Measurements from ENCODE around the gene RAB3GAP2.
"Not testable (repeated sequence)": the region's sequence is repeated elsewhere in the genome, so short reads cannot be mapped to it uniquely, and the experiment has no call there.

The RAB3GAP2 gene

DNA sequence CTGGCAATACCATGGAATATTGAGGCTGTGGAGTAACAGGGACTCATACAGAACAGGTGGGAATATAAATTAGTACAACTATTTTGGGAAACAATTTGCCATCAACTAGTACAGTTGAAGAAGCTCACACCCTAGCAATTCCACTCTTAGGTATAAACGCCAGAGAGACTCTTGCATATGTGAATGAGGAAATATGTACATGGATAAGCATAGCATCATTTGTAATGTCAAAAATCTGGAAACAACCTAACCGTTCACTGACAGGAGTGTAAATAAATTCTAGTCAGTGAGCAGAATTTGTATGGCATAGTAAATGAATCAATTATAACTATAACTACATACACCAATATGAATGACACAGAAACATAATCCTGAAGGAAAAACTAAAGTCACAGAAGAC is 83.7 kb downstream of the RAB3GAP2 start:
- DNase-seq = no peak

DNA sequence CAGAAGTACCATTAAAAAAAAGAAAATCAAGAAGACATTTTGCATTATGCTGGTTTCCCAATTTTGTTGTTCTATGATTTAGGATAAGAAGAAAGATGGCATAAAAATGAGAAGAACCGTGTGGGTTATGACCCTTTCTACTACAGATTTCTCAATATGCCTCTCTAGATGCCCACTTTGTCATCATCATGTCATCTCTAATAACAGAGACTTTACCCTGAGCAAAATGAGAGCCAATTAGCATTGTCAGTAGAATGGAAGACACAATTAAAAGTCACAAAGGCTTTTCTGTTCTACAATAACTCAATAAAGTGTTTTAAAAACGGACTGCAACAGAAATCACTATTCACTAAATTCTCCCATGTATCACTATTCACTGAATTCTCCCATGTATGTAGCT is 85.5 kb downstream of the RAB3GAP2 start:
- DNase-seq = no peak

DNA sequence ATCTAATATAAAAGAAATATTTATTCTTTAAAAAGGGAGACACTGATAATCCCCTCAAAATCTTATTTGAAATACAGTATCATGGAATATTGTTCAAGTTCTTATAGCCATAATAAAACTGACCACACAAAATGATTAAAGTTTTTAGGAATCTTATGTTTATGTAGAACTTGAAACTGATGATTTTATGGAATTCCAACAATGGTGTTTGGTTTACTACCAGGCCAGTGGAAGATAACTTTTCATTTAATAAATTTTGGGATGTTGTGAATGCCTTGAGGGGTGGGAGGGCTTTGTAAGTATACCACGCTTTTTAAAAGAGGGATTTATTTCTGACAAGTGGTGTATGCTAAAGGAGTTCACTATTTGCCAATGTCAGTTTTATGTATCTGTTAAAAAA is 87.7 kb downstream of the RAB3GAP2 start:
- DNase-seq = no peak

DNA sequence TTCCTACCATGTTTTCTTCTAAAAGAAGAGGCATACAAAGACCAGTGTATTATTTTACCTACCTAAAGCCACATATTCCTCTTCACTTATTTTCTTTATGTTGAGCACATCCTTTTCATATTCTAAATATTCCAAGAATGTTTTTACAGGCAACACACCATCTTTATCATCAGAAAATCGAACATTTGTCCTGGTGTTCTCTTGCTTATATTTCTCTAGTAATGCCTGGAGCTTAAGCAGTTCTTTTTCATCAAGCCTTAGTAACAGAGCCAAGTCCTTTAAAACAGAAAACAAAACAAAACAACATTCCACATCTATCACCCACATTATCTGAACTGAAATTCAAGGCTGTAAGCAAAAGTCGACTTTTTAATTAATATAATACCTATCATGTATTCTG is 89.6 kb downstream of the RAB3GAP2 start:
- no peak for DNase-seq

DNA sequence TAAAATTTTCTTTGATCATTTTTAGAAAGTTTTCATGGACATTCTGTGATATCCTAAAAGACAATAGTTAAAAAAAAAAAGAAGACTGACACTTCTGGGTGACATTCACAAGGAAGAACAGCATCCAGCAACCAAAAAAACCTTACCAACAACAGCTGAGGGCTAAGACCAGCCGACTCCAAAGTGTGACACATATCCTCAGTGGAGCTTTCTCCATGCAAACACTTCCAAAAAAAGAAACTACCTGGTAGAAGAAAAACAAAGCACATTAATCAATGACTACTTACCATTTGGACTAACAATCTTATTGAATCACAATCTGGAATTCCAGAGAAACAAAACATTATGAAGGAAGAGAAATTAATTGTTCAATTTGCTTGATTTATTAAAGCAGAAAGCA is 90.1 kb downstream of the RAB3GAP2 start:
- no peak for DNase-seq

DNA sequence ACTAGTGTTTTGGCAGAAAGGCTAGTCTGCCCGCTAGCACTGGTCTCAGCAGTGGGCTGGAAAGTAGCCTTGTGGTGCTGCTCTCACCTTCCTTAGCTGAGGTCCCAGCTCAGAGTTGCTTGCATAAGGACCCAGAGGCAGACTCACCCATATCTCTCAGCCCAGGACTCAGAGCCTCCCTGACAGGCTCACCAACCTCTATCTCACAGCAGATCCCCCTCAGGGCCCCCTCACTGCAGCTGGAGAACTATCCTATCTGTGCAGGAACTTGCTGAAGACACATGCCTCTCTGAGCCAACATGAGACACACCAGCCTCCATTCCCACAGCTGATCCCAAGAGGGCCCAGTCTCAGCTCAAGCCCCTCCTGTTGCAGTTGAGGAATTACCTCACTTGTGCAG is 95.7 kb downstream of the RAB3GAP2 start:
- no peak for DNase-seq

DNA sequence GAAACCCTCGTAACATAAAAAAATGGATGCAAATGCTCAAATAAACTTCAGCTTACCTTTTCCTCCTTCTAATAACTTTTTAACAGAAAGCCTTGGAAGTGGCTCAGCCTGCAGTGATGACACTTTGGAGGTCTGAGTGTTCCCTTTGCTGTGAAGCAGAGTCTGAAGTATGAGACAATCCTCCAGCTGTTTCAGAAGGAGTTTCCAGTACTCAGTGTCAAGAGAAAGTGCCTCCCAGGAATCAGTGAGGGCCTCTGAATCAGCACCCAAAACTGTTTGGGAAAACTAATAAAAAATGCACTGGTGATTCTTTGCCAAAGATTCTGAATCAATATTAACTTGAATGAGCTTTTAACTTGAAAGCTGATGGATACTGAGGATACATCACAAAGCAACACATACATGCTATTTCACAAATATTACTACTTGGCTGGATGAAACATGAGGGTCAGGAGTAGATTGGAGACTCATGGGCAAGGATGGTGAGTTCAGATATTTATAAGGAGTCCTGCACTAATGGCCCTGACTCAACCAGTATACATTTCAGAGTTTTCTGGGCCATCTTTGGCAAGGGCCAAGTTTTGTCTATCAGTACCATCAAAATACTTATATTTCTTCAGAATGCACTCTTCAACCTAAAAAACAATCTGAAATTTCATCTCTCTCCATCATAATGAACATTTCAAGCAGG is 101.3 kb downstream of the RAB3GAP2 start:
- DNase-seq = no peak

DNA sequence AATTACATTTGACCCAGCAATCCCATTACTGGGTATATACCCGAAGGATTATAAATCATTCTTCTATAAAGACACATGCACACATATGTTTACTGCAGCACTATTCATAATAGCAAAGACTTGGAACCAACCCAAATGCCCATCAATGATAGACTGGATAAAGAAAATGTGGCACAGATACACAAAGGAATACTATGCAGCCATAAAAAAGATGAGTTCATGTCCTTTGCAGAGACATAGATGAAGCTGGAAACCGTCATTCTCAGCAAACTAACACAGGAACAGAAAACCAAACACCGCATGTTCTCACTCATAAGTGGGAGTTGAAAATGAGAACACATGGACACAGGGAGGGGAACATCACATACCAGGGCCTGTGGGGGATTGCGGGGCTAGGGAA is 102.4 kb downstream of the RAB3GAP2 start:
- not testable (repeated sequence) for DNase-seq

DNA sequence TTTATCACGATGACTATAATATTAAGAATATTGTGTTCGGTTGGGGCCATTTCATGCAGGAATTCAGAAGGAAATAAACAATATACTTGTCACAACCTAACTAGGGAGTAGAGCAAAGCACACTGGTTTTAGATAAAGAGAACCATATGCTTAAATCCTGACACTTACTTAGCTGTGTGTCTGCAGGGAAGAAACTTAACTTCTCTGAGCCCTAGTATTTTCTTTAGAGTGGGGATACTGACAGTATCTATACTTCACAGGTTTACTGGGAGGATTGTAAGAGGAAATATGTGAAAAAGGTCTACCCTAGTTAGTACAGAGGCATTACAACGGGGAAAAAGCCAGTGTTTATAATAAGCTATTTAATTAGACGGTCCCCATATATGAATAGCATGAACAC is 105.4 kb downstream of the RAB3GAP2 start:
- DNase-seq = no peak

DNA sequence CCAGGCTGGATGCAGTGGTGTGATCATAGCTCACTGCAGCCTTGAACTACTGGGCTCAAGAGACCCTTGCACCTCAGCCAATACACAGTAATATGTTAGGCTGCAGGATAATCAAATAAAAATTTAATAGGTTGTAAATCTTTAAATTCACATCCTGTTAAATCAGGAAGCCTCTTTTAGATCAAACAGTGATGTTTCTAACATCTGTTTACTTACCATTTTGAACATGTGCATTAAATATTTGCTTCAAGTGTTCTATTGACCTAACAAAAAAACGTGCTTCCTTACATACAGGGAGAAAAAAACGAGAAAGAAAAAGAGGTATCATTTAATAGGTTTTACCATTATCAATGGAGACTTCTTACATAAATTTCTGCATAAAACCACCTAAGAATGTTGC is 107.7 kb downstream of the RAB3GAP2 start:
- no peak for DNase-seq

DNA sequence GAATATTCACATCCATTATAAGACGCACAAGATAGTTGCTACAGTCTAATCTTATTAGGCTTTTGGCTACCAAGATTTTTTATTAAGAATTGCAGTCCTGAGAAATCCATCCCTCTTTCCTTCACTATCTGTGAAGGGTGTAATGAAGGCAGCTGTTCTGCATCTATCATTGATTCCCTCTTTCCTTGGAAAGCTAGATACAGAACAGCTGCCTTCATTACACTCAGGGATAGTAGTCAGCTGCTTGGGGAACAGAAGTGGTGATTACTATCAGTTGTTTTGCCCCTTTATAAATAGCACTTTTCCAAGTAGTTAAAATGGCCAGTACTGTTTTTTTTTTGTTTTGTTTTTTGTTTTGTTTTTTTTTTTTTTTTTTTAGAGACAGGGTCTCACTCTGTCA is 108.1 kb downstream of the RAB3GAP2 start:
- DNase-seq = no peak

DNA sequence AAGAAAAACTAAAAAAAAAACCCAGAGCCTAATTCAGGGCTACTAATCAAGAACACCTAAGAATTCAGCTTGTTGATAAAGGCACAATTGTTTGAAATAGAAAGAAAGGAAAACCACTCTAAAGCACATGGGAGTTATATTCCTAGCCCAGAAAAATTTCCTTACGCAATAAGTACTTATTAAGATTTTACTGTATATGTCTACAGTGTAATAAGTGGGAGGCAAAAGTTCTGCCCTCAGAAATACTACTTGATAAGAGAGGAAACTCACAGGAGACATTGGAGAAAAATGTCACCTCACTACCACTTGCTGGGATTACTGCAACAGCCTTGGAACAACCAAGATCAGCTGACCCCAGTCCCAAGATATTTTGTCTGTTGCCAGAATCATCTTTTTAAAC is 112.2 kb downstream of the RAB3GAP2 start:
- no peak for DNase-seq

DNA sequence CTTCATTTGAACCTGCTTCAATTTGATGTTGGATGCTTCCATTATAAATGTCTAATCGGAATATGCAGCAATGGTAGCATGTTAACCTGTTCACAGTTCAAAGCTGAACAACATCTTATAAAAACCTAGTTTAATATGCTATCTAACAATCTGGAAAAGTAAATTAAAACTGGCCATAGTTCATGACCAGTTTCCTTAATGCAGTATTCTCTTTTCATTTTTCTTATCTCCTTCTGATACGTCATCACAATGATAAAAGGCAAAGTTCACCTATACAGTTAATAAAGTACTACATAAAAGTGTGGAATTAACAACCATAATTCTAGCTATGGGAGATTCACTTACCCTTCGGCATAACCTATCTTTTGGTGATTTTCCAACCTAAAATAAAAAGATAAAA is 113.2 kb downstream of the RAB3GAP2 start:
- DNase-seq = no peak

DNA sequence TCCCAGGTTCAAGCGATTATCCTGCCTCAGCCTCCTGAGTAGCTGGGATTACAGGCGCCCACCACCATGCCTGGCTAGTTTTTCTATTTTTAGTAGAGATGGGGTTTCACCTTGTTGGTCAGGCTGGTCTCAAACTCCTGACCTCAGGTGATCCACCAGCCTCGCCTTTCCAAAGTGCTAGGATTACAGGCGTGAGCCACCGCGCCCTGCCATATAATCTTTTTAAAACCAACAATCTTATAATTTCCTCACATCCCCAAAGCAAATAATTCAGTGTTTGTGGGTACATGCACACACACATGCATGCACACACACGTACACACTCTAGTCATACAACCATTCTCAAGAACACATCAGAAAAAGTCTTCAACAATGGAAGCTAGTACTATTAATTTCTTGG is 113.7 kb downstream of the RAB3GAP2 start:
- not testable (repeated sequence) for DNase-seq

DNA sequence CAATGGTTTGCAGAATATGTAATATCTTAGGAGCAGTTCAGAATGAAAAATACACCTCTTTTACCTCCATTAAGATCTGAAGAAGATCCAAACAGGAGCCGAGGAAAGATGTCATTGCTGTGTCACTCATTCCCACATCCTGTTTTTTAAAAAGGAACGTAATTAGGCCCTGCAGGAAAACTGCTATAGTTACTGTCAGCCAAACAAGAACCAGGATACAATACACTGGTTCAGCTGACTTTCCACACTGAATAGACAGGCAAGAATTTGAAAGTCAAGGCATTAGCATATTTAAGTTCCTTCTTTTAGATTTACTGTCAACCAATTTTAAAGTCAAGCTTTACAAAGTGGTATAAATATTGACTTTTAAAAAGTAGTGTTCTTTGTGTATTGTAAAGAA is 114.5 kb downstream of the RAB3GAP2 start:
- DNase-seq = no peak

DNA sequence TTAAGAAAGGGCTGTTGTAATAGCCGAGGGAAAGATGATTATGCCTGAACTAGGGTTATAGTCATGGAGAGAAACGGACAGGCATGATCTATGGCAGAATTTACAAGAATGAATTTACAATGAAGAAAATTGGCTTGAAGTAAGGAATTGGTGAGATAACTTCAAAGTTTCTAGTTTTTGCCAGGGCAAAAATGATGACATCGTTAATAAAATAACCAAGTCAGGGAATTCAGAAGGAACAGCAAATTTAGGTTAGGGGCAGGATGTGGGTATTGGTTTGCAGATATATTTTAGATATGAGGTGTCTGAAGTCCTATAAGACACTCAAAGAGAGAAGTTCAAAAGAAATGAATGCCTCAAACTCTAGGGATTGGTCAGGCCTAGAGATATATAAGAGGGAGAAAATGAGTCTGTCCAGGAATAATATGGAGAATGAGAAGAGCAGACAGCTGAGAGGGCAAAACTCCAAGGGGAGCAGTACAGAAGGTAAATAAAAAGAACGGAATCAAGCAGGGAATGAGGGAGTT is 115.6 kb downstream of the RAB3GAP2 start:
- no peak for DNase-seq

DNA sequence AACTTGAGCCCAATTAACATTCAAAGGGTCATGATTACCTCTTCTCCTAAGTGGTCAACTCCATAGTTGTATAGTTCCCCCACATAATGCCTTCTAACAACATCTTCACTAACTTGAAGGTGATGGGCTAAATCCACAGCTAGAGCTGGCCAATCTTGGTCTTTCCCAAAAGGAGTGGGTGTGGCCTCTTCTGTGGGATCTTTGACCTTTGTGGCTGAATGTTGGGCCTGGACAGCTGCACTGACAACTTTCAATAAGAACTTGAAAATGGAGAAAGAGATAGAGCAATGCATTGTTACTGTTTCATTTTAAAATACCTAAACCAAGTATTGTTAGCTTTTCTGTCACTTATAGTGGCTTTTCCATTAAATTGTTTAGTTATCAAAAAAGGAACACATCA is 119.1 kb downstream of the RAB3GAP2 start:
- DNase-seq = no peak

DNA sequence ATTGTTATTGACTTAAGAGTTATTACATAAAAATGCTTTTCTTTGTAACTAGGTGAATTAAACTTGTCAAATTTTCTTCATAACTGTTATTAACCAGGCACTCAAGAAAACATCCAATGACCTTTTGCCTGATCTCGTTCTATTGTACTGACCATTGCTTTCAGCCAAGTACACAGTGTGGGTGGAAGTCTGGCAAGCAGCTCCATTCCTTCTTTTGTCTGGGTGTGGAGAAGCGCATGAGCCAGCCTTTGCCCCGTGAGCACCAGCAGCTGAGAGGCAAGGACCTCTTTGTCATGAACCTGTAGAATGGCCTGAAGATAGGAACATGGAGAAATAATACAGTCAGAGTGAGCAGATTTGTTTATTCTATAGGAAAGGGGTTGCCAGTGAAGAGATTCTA is 120.8 kb downstream of the RAB3GAP2 start:
- DNase-seq = no peak

DNA sequence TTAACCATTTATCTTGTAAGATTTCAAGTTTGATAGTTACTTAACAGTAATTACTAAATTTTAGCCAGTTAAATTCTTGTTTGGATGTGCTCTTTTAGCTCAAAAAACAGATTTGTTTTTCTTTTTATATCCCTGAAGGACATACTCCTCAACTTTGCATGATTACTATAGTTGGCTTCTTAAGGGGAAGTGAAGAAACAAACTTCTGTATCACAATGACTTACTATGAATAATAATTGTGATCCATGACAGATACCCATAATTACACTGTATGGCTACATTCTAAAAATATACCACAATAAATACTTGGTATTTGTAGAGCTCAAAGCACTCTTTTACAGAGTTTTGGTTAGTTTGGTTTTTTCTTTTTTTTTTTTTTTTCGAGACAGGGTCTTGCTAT is 122.5 kb downstream of the RAB3GAP2 start:
- DNase-seq = no peak

DNA sequence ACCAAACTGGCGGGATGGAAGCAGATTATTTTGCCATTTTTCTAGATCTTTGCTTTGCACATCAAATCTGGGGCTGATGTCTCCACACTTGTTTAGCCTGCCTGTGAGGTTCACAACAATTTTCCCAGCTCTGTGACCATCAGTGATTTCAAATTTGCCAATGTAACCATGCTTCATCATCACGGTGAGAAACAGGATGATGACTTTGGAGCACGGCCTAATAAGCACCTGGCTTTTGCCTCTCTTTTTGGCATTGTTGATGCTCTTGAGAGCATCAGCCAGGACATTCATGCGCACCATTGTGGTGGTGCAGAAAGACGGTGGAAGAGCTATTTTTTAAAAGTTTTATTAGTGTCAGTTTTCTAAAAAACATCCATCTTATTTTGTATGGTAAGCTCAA is 128.2 kb downstream of the RAB3GAP2 start:
- DNase-seq = no peak

DNA sequence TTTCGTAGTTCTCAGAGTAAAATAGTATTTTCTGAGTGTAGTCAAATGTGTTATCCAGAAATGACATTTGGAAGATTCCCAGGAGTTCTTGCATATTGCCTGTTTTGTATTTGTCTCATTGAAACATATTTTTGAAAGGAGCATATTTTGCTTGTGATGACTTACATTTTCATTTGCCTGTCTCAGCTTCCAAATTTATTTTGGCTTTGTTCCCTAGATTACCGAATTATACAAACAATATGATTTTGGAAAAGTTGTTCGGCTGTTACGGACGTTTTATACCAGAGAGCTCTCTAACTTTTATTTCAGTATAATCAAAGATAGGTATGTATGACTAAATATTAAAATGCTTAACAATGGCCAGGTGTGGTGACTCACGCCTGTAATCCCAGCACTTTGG is 132.3 kb downstream of the RAB3GAP2 start:
- no peak for DNase-seq

DNA sequence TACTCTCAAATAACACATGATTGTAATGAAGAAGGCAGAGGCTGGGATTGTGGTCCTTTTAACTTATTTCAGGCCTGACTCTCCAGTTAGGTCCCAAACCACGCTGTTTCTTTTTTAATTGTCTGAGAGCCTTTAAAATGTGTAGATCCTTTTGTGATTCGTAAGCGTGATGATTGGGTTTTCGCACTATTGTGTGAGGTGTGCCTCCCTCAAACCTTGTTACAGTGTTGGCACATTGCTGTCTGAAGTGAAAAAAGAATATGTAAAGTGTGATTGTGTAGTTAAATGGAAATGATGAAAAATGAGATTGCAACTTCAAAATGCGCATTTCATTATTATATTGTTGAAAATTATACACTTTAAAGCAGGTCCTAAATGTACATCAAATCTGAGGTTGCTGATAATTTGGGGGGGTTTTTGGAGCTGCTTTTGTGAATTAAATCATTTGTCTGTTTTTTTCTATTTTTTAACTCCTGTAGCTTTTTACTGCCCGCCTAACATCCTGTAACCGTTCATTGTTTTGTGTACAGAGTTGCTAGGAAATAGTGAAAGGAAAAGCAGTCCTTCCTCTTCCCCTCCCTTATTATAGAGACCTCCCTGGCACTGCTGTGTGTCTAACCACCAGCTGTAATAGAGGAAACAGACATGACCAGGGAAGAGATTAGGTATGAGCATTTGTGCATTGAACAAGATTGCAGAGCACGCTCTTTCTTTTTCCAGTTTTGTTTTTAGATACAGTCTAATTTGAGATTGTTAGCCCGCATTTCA is 135.1 kb downstream of the RAB3GAP2 start:
- DNase-seq = no peak

DNA sequence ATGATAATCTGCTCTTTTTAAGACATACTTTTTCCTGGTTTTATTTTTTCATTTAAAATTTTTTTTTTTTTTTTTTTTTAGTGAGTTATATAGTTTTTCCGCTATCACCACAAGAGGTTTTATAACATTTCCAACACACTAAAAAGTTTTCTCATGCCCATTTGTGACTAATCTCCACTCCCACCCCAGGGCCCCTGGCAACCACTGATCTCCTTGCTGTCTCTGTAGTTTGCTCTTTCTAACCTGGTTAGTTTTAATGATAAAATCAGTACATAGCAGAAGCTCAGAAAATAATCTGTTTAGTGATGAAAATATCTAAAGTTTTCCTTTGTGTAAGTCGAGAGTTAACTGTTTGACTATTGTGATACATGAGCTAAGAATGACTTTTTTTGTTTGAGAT is 136.5 kb downstream of the RAB3GAP2 start:
- DNase-seq = no peak

DNA sequence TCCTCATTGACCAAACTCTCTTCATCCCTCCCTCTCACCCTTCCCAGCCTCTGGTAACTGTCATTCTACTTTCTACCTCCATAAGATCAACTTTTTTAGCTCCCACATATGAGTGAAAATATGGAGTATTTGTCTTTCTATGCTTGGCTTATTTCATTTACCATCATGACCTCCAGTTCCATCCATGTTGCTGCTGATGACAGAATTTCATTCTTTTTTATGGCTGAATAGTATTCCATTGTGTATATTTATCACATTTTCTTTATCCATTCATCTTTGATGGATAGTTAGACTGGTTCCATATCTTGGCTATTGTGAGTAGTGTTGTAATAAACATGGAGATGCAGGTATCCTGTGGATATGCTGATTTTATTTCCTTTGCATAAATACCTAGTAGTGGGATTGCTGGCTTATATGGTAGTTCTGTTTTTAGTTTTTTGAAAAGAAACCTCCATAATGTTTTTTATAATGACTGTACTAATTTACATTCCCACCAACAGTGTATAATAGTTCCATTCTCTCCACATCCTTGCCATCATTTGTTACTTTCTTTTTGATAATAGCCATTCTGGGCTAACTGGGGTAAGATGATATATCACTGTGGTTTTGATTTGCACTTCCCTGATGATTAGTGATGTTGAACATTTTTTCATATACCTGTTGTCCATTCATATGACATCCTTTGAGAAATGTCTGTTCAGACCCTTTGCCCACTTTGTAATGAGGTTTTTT is 142.6 kb downstream of the RAB3GAP2 start:
- no peak for DNase-seq

Data from effector CD8-positive, alpha-beta T cell (primary cell).